Coronary artery (tissue), 2 donors: ENCODE measurements around the gene UGT1A5.
"Not testable (repeated sequence)": the region's sequence is repeated elsewhere in the genome, so short reads cannot be mapped to it uniquely, and the experiment has no call there.

Experiments used
- DNase-seq: peaks from one replicate; pipeline ENCODE4 v3.0.0-alpha.2; 2017; ENCODE audit warnings: low spot score
- H3K27ac ChIP-seq, 2 donors: fragments of 200-600 bp; sonication (generic); one replicate each; pipeline ENCODE4 v1.5.1; 2016 to 2019
- H3K4me3 ChIP-seq: fragments of 200-600 bp; sonication (generic); 2 replicates; pipeline ENCODE4 v1.5.1; 2016; ENCODE audit warnings: mild to moderate bottlenecking, moderate library complexity
- TF ChIP-seq, protein P1 (sequence below): fragments of 200-600 bp; sonication (generic); IDR thresholded peaks from one replicate; pipeline ENCODE4 v1.5.1; 2019; ENCODE audit warnings: antibody characterized with exemption

UGT1A5 gene

GRCh38 chr2:233728723-233729301 is 16.1 kb downstream of the UGT1A5 start, which contains the start of gene UGT1A3:
UGT1A3 (plus strand) TSS chr2:233729042; CDS start chr2:233729127, 85 bp downstream.
- Histone ChIP-seq H3K27ac (no peak within 1 kb of the TSS), H3K4me3 (no peak within 1 kb of the TSS)
- TF ChIP-seq, protein P1, sequence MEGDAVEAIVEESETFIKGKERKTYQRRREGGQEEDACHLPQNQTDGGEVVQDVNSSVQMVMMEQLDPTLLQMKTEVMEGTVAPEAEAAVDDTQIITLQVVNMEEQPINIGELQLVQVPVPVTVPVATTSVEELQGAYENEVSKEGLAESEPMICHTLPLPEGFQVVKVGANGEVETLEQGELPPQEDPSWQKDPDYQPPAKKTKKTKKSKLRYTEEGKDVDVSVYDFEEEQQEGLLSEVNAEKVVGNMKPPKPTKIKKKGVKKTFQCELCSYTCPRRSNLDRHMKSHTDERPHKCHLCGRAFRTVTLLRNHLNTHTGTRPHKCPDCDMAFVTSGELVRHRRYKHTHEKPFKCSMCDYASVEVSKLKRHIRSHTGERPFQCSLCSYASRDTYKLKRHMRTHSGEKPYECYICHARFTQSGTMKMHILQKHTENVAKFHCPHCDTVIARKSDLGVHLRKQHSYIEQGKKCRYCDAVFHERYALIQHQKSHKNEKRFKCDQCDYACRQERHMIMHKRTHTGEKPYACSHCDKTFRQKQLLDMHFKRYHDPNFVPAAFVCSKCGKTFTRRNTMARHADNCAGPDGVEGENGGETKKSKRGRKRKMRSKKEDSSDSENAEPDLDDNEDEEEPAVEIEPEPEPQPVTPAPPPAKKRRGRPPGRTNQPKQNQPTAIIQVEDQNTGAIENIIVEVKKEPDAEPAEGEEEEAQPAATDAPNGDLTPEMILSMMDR: no peak
- DNase-seq: no peak

GRCh38 chr2:233736868-233737653 is 24.4 kb downstream of the UGT1A5 start:
- DNase-seq, H3K27ac ChIP-seq, H3K4me3 ChIP-seq: not testable (repeated sequence)

GRCh38 chr2:233740870-233741269 is 28.2 kb downstream of the UGT1A5 start:
- no peak overlapping the region for H3K4me3 ChIP-seq
- H3K27ac ChIP-seq: no peak overlapping the region
- TF ChIP-seq, protein P1: no peak
- no peak for DNase-seq

- DNase-seq: no peak
- Histone ChIP-seq H3K27ac (no peak overlapping the region), H3K4me3 (no peak overlapping the region)
- TF ChIP-seq, protein P1: no peak
Observed at GRCh38 chr2:233743464-233744259, 31.0 kb downstream of the UGT1A5 start.

DNA sequence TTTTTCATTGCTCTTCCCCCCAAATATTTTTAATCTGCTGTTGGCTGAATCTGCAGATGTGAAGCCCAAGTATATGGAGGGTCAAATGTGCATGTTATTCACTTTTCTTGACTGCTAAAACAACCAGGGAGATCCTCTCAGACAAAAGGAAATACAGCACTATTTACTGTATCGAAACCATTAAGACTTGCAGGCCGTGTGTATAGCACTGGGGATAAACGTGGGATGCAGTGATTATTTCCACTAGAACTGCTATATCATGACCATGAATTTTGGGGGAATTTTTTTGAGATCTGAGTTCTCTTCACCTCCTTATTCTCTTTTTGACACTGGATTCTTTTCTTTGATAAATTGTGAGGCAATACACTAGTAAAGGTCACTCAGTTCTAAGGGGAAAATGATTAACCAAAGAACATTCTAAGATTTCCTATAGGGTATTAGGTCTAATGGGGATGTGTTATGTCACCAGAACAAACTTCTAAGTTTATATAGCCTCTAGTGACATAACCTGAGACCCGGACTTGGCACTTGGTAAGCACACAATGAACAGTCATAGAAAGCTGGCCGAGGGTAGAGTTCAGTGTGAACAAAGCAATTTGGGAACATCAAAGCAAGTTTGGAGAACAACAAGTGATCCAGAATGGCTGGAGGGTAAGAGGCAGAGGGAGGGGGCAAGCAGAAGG is 32.5 kb downstream of the UGT1A5 start:
- Histone ChIP-seq H3K27ac (no peak overlapping the region), H3K4me3 (no peak overlapping the region)
- DNase-seq: no peak
- TF ChIP-seq, protein P1: no peak

DNA sequence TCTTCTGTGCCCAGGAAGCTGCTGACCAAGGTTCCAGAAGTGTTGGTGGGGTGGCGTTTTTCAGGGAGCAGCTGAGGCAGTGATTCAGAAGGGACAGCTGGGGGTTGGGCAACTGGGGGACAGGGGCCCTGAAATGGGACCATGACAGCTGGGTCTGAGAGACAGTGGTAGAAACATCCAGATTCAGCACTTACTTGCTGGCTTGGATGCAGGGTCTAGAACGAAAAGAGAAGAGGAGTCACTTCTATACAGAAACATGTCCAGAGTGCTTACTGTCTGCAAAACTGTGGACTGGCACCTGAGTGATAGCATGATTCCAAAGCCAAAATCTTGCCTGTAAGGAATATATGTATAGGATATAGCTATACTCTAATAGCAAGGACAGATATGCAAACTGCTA is 33.1 kb downstream of the UGT1A5 start:
- DNase-seq, H3K4me3 ChIP-seq, H3K27ac ChIP-seq: not testable (repeated sequence)

GRCh38 chr2:233746475-233747282 is 34.0 kb downstream of the UGT1A5 start:
- TF ChIP-seq, protein P1: no peak
- DNase-seq: no peak
- Histone ChIP-seq H3K4me3 (no peak overlapping the region), H3K27ac (no peak overlapping the region)
